ENCODE measurements around the gene POLR1D. TPM values are rescaled to one million over a fixed set of nuclear protein-coding genes. Genes with fewer than 3 reads are reported as not detected.

POLR1D gene
- 67.2 and 96.6 TPM in 2 replicates for total RNA-seq

GRCh38 chr13:27621366-27622101 is at the start of gene POLR1D:
Gene POLR1D (plus strand): TSS chr13:27621892. CDS start chr13:27621984, 92 bp downstream.

GRCh38 chr13:27620377-27621115 is 1.1 kb upstream of the POLR1D start, which contains the start of gene LNX2:
Gene LNX2 (minus strand): TSS chr13:27620529. CDS start chr13:27581703, 38,826 bp downstream.

Other genes starting within 250 kb of the POLR1D start
- 153 and 176 TPM in 2 replicates for gene GTF3A, start 197.3 kb upstream of the POLR1D start, total RNA-seq
- gene MTIF3, start 171.3 kb upstream of the POLR1D start, total RNA-seq, result 49.5 and 62.5 TPM in 2 replicates
- 2.6 and 3.3 TPM in 2 replicates for gene LNX2, start 1.4 kb upstream of the POLR1D start, total RNA-seq
- not detected in 2 replicates for gene GSX1, start 170.6 kb downstream of the POLR1D start, total RNA-seq

Measured in subcutaneous preadipocyte (primary cell).